IPS DF 6.9 (cell line): ENCODE data around the gene ADAT3.

Experiments used
- DNase-seq: peaks from one replicate; pipeline ENCODE4 v3.0.0-alpha.2; 2013; ENCODE audit warnings: low read depth, low spot score
- H3K27ac ChIP-seq: one replicate; pipeline ENCODE4 v1.5.1; 2013; ENCODE audit warnings: low read length, control low read depth
- H3K27me3 ChIP-seq: 2 replicates; pipeline ENCODE4 v1.6.1; 2013; ENCODE audit warnings: mild to moderate bottlenecking, low read length; ENCODE audit not compliant: control insufficient read depth, insufficient read depth
- H3K36me3 ChIP-seq: 2 replicates; pipeline ENCODE4 v1.6.1; 2013; ENCODE audit warnings: low read length; ENCODE audit not compliant: control insufficient read depth, insufficient read depth
- H3K4me1 ChIP-seq: 2 replicates; pipeline ENCODE4 v1.6.1; 2013; ENCODE audit warnings: low read length; ENCODE audit not compliant: control insufficient read depth, insufficient read depth
- H3K4me3 ChIP-seq: 2 replicates; pipeline ENCODE4 v1.5.1; 2013; ENCODE audit warnings: mild to moderate bottlenecking, low read length
- H3K9me3 ChIP-seq: 2 replicates; pipeline ENCODE4 v1.6.1; 2013; ENCODE audit warnings: low read length, inconsistent platforms; ENCODE audit not compliant: control insufficient read depth, insufficient read depth
- WGBS: extraction: QIAGEN DNeasy Blood & Tissue Kit; methylation state at CpG from one replicate; pipeline ENCODE4 v1.1.7; 2013; ENCODE audit warnings: mixed read lengths, missing lambda C conversion rate; ENCODE audit not compliant: insufficient read length, insufficient coverage; 5-methylcytosine and 5-hydroxymethylcytosine counted together

ADAT3 gene

GRCh38 chr19:1947651-1948209, 42.5 kb downstream of the ADAT3 start:
- Histone ChIP-seq H3K9me3 (no peaks in the 10 kb centered on the region), H3K27me3 (no peaks in the 10 kb centered on the region), H3K4me1 (peaks cover 10% of the 10 kb centered on the region), H3K4me3 (no peak overlapping the region), H3K27ac (no peak overlapping the region), H3K36me3 (no peaks in the 10 kb centered on the region; the same call in 1 of the 2 replicates)
- WGBS = no CpG with 5 or more reads among the region's 34 CpGs
- DNase-seq = no peak

DNA sequence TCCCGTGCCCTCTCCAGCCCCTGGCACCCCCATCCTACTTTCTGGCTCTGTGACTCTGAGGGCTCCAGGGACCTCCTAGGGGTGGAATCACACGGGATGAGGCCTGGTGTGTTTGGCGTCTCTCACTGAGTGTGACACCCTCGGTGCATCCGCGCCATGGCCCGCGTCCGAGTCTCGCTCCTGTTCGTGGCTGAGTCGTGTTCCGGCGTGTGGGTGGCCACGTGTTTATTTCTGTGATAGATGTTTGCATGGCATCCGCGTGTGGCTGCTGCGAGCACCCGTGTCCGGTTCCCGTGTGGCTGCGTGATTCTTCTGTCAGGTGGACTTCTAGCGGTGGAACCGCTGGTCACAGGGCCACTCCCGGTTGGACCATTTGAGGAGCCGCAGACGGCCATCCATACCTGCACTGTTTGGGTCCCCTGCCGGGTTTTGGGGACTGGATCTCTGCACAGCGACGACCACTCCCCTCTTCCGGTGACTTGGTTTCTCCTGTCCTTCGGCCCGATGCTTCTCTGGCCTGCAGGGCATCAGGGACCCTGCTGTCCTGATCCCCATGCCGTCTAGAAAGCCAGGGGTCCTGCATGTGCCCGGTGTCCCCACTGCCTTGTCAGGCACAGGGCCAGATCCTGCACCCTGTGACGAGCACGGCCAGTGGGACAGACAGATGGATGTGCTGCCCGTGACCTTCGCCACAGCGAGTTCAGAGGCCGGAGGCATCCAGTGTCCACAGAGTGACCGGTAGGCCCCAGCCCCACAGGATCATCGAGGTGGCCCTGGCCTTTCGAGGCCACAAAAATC, 44.3 kb downstream of the ADAT3 start:
- H3K9me3 ChIP-seq = no peaks in the 10 kb centered on the region
- no CpG with 5 or more reads among the region's 44 CpGs for WGBS
- H3K36me3 ChIP-seq = no peaks in the 10 kb centered on the region; the same call in 1 of the 2 replicates

GRCh38 chr19:1950640-1951039, 45.4 kb downstream of the ADAT3 start:
- H3K4me1 ChIP-seq = peaks cover 3% of the 10 kb centered on the region; the same call in 1 of the 2 replicates
- no CpG with 5 or more reads among the region's 16 CpGs for WGBS
- no peak overlapping the region for H3K4me3 ChIP-seq
- DNase-seq = no peak
- no peaks in the 10 kb centered on the region for H3K9me3 ChIP-seq
- H3K27me3 ChIP-seq = no peaks in the 10 kb centered on the region
- H3K36me3 ChIP-seq = no peaks in the 10 kb centered on the region; the same call in 1 of the 2 replicates
- H3K27ac ChIP-seq = no peak overlapping the region

More for the DNA sequence above, 44.3 kb downstream of the ADAT3 start:
- no peak for DNase-seq
- no peaks in the 10 kb centered on the region for H3K27me3 ChIP-seq
- peaks cover 3% of the 10 kb centered on the region; the same call in 1 of the 2 replicates for H3K4me1 ChIP-seq
- no peak overlapping the region for H3K27ac ChIP-seq
- no peak overlapping the region; the same call in 1 of the 2 replicates for H3K4me3 ChIP-seq

DNA sequence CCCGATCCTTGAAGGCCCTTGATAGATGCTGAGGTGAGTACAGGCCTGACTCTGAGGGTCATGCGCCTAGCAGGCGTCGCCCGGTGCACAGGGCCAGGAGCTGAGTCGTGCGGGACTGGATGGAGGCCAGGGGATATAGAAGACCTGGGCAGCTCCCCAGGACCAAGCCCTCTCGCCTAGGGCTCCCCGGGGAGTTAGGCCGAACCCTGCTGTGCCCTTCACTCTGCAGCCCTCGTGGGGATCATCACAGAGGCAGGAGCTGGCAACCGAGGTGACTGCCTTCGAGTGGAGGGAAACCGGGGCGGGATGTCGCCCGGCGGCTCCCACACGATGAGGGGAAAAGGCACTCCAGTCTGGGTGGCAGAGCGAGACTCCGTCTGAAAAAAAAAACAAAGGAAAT, 47.4 kb downstream of the ADAT3 start:
- no peak for DNase-seq
- no CpG with 5 or more reads among the region's 21 CpGs for WGBS
- no peaks in the 10 kb centered on the region; the same call in 1 of the 2 replicates for H3K36me3 ChIP-seq

DNA sequence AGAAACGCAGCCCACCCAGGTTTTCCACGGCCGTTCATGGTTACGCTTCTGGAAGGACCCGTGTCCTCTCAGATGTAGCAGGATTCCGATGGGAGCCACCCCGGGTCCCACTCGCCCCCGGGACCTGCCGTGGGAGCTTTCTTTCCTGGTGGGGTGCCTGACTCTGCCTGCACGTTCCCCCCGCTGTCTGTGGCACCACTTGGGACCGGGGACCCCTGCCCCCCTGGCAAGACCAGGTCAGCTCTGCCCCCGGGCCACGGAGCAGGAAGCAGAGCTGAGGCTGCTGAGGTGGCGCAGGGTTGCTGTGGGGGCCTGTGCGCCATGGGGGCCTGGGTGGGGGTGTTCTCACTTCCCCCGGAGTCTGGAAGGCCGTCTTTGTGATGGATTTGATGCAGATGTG, 47.8 kb downstream of the ADAT3 start:
- Histone ChIP-seq H3K36me3 (no peaks in the 10 kb centered on the region; the same call in 1 of the 2 replicates), H3K4me1 (no peaks in the 10 kb centered on the region; the same call in 1 of the 2 replicates), H3K9me3 (no peaks in the 10 kb centered on the region), H3K27me3 (no peaks in the 10 kb centered on the region), H3K4me3 (no peak overlapping the region), H3K27ac (no peak overlapping the region)
- DNase-seq = no peak
- no CpG with 5 or more reads among the region's 19 CpGs for WGBS

More for the DNA sequence above, 47.4 kb downstream of the ADAT3 start:
- no peaks in the 10 kb centered on the region for H3K9me3 ChIP-seq
- no peaks in the 10 kb centered on the region for H3K27me3 ChIP-seq
- no peak overlapping the region for H3K27ac ChIP-seq
- peaks cover under 1% of the 10 kb centered on the region; the same call in 1 of the 2 replicates for H3K4me1 ChIP-seq
- no peak overlapping the region for H3K4me3 ChIP-seq

GRCh38 chr19:1953441-1954094, 48.4 kb downstream of the ADAT3 start:
- H3K4me1 ChIP-seq = no peaks in the 10 kb centered on the region; the same call in 1 of the 2 replicates
- H3K27me3 ChIP-seq = no peaks in the 10 kb centered on the region
- H3K36me3 ChIP-seq = no peaks in the 10 kb centered on the region; the same call in 1 of the 2 replicates
- no peak overlapping the region for H3K27ac ChIP-seq
- DNase-seq = no peak
- WGBS = no CpG with 5 or more reads among the region's 32 CpGs
- no peaks in the 10 kb centered on the region for H3K9me3 ChIP-seq
- no peak overlapping the region for H3K4me3 ChIP-seq

GRCh38 chr19:1954532-1954933, 49.3 kb downstream of the ADAT3 start:
- Histone ChIP-seq H3K4me3 (no peak overlapping the region), H3K9me3 (no peaks in the 10 kb centered on the region), H3K36me3 (no peaks in the 10 kb centered on the region; the same call in 1 of the 2 replicates), H3K4me1 (no peaks in the 10 kb centered on the region; the same call in 1 of the 2 replicates), H3K27ac (no peak overlapping the region), H3K27me3 (no peaks in the 10 kb centered on the region)
- DNase-seq = no peak
- WGBS = no CpG with 5 or more reads among the region's 15 CpGs

GRCh38 chr19:1955171-1956121, 50.2 kb downstream of the ADAT3 start:
- H3K4me1 ChIP-seq = no peaks in the 10 kb centered on the region; the same call in 1 of the 2 replicates
- H3K27me3 ChIP-seq = no peaks in the 10 kb centered on the region
- no CpG with 5 or more reads among the region's 51 CpGs for WGBS
- DNase-seq = no peak
- H3K9me3 ChIP-seq = no peaks in the 10 kb centered on the region
- no peaks in the 10 kb centered on the region; the same call in 1 of the 2 replicates for H3K36me3 ChIP-seq
- H3K4me3 ChIP-seq = no peak overlapping the region
- no peak overlapping the region for H3K27ac ChIP-seq

- no peak overlapping the region for H3K27ac ChIP-seq
- no peaks in the 10 kb centered on the region for H3K27me3 ChIP-seq
- H3K4me1 ChIP-seq = no peaks in the 10 kb centered on the region; the same call in 1 of the 2 replicates
- WGBS = no CpG with 5 or more reads among the region's 12 CpGs
- no peak for DNase-seq
- no peaks in the 10 kb centered on the region for H3K9me3 ChIP-seq
- no peak overlapping the region for H3K4me3 ChIP-seq
- H3K36me3 ChIP-seq = no peaks in the 10 kb centered on the region; the same call in 1 of the 2 replicates
These were observed 50.9 kb downstream of the ADAT3 start for GRCh38 chr19:1956122-1956494.
